IMR-90 (cell line): ENCODE measurements around the gene CD244. TPM values are rescaled to one million over a fixed set of nuclear protein-coding genes. Genes with fewer than 3 reads are reported as not detected.

Source experiments
- ATAC-seq: fragments of 200-7000 bp; cut with Tn5 transposase; 2 replicates; pipeline ENCODE4 v1.9.1; 2020; ENCODE audit warnings: low read depth, mild to moderate bottlenecking, moderate library complexity
- BruUV-seq: library from RNA; stranded (reverse); fragments of 400-500 nt; replicated peaks from 2 replicates; lab custom pipeline; 2021; lab: Mats Ljungman, UMichigan
- CTCF ChIA-PET: fragments of 300-600 bp; formaldehyde crosslinking; extraction: SDS; loops from one replicate; lab custom pipeline; 2021; ENCODE audit warnings: antibody characterized with exemption; lab: Yijun Ruan, JAX
- POLR2A ChIA-PET: fragments of 300-600 bp; sonication (Branson Sonifier 250); formaldehyde crosslinking; loops from one replicate; lab custom pipeline; 2022; ENCODE audit warnings: antibody characterized with exemption; ENCODE audit not compliant: unreplicated experiment; lab: Charles Lee
- DNase-seq: peaks from one replicate; pipeline ENCODE4 v3.0.0; 2013
- H2AFZ ChIP-seq: replicated peaks from 2 replicates; pipeline ENCODE3; 2013; ENCODE audit warnings: low read length, mild to moderate bottlenecking; ENCODE audit not compliant: poor library complexity
- H2AK5ac ChIP-seq: 2 replicates; pipeline ENCODE4 v1.6.1; 2013; ENCODE audit warnings: low read depth, low read length, inconsistent platforms
- H2AK9ac ChIP-seq: replicated peaks from 2 replicates; pipeline ENCODE3; 2013; ENCODE audit warnings: mild to moderate bottlenecking, low read depth, low read length, moderate library complexity; ENCODE audit not compliant: poor library complexity
- H2BK120ac ChIP-seq: 2 replicates; pipeline ENCODE4 v1.6.1; 2013; ENCODE audit warnings: low read depth, low read length, inconsistent platforms
- H2BK15ac ChIP-seq: 3 replicates; pipeline ENCODE4 v1.6.1; 2013; ENCODE audit warnings: low read depth, low read length, inconsistent platforms
- H2BK20ac ChIP-seq: 2 replicates; pipeline ENCODE4 v1.6.1; 2013; ENCODE audit warnings: low read depth, mild to moderate bottlenecking, inconsistent platforms, low read length, moderate library complexity
- H2BK5ac ChIP-seq: 2 replicates; pipeline ENCODE4 v1.6.1; 2013; ENCODE audit warnings: mild to moderate bottlenecking, low read depth, low read length, inconsistent platforms; ENCODE audit not compliant: poor library complexity, severe bottlenecking
- H3K14ac ChIP-seq: replicated peaks from 2 replicates; pipeline ENCODE4 v1.6.1; 2013; ENCODE audit warnings: low read depth, low read length, inconsistent platforms
- H3K18ac ChIP-seq: 2 replicates; pipeline ENCODE4 v1.6.1; 2013; ENCODE audit warnings: low read depth, low read length, control low read depth
- H3K23ac ChIP-seq: 2 replicates; pipeline ENCODE4 v1.6.1; 2013; ENCODE audit warnings: low read depth, low read length, inconsistent platforms
- H3K27ac ChIP-seq: 2 replicates; pipeline ENCODE4 v1.5.1; 2013; ENCODE audit warnings: mild to moderate bottlenecking, control low read depth, low read length; ENCODE audit not compliant: insufficient read depth
- H3K27me3 ChIP-seq: 2 replicates; pipeline ENCODE4 v1.6.1; 2013; ENCODE audit warnings: low read length; ENCODE audit not compliant: control insufficient read depth, insufficient read depth
- H3K36me3 ChIP-seq: 2 replicates; pipeline ENCODE4 v1.6.1; 2013; ENCODE audit warnings: low read length, mixed read lengths; ENCODE audit not compliant: control insufficient read depth, insufficient read depth
- H3K4ac ChIP-seq: 2 replicates; pipeline ENCODE4 v1.6.1; 2013; ENCODE audit warnings: low read depth, low read length, inconsistent platforms
- H3K4me1 ChIP-seq: 2 replicates; pipeline ENCODE4 v1.6.1; 2013; ENCODE audit warnings: low read length, mixed read lengths; ENCODE audit not compliant: control insufficient read depth, insufficient read depth
- H3K4me2 ChIP-seq: 2 replicates; pipeline ENCODE4 v1.6.1; 2013; ENCODE audit warnings: low read depth, mild to moderate bottlenecking, control low read depth, low read length, moderate library complexity
- H3K4me3 ChIP-seq: 2 replicates; pipeline ENCODE4 v1.5.1; 2013; ENCODE audit warnings: low read depth, mild to moderate bottlenecking, control low read depth, low read length, moderate library complexity; ENCODE audit not compliant: insufficient read depth
- H3K56ac ChIP-seq: 2 replicates; pipeline ENCODE4 v1.6.1; 2013; ENCODE audit warnings: low read length, inconsistent platforms; ENCODE audit not compliant: insufficient read depth; ENCODE audit errors: extremely low read depth
- H3K79me1 ChIP-seq, 2 experiments: 2 replicates each; pipeline ENCODE4 v1.6.1; 2013; ENCODE audit warnings: low read length in 2 of 2, inconsistent platforms in 1 of 2, low read depth in 1 of 2
- H3K9ac ChIP-seq: 2 replicates; pipeline ENCODE4 v1.6.1; 2013; ENCODE audit warnings: low read depth, low read length, control low read depth
- H3K9me1 ChIP-seq: 2 replicates; pipeline ENCODE4 v1.6.1; 2013; ENCODE audit warnings: low read length, inconsistent platforms; ENCODE audit not compliant: insufficient read depth
- H3K9me3 ChIP-seq: 2 replicates; pipeline ENCODE4 v1.6.1; 2013; ENCODE audit warnings: low read length; ENCODE audit not compliant: control insufficient read depth, insufficient read depth
- H4K20me1 ChIP-seq: 2 replicates; pipeline ENCODE4 v1.6.1; 2013; ENCODE audit warnings: low read length, inconsistent platforms; ENCODE audit not compliant: insufficient read depth
- H4K5ac ChIP-seq: 2 replicates; pipeline ENCODE4 v1.6.1; 2013; ENCODE audit warnings: mild to moderate bottlenecking, low read depth, low read length, control low read depth
- H4K8ac ChIP-seq, 2 experiments: 2 replicates each; pipeline ENCODE4 v1.6.1; 2013; ENCODE audit warnings: low read depth in 2 of 2, low read length in 2 of 2, control low read depth in 1 of 2, inconsistent platforms in 1 of 2
- H4K91ac ChIP-seq: 2 replicates; pipeline ENCODE4 v1.6.1; 2013; ENCODE audit warnings: low read depth, low read length, inconsistent platforms; ENCODE audit not compliant: insufficient read depth
- BHLHE40 ChIP-seq: fragments of 150-350 bp; IDR thresholded peaks from 2 replicates; pipeline ENCODE4 v1.6.1; 2016; ENCODE audit warnings: mild to moderate bottlenecking, low read depth, low read length
- FOS ChIP-seq: fragments of 150-350 bp; IDR thresholded peaks from 2 replicates; pipeline ENCODE4 v1.6.1; 2016; ENCODE audit warnings: low read depth, low read length
- MAFK ChIP-seq: IDR thresholded peaks from 2 replicates; pipeline ENCODE4 v1.6.1; 2012; ENCODE audit warnings: low read depth, low read length, improper control_type of control experiment
- MAZ ChIP-seq: IDR thresholded peaks from 2 replicates; pipeline ENCODE4 v1.6.1; 2012; ENCODE audit warnings: low read depth, mild to moderate bottlenecking, low read length, improper control_type of control experiment, moderate library complexity, borderline replicate concordance
- POLR2A ChIP-seq: IDR thresholded peaks from 2 replicates; pipeline ENCODE4 v1.6.1; 2012; ENCODE audit warnings: mild to moderate bottlenecking, low read depth, low read length
- RAD21 ChIP-seq: IDR thresholded peaks from 2 replicates; pipeline ENCODE4 v1.6.1; 2012; ENCODE audit warnings: low read length, improper control_type of control experiment
- RCOR1 ChIP-seq: IDR thresholded peaks from 2 replicates; pipeline ENCODE4 v1.6.1; 2012; ENCODE audit warnings: mild to moderate bottlenecking, low read length, improper control_type of control experiment; ENCODE audit not compliant: insufficient replicate concordance
- RFX5 ChIP-seq: IDR thresholded peaks from 2 replicates; pipeline ENCODE4 v1.8.0; 2012; ENCODE audit warnings: low read depth, mild to moderate bottlenecking, low read length, moderate library complexity
- SMC3 ChIP-seq: fragments of 150-350 bp; IDR thresholded peaks from 2 replicates; pipeline ENCODE4 v1.6.1; 2016; ENCODE audit warnings: low read depth, mild to moderate bottlenecking, antibody characterized with exemption, low read length, moderate library complexity
- dilution Hi-C: fragments of 300-500 bp; cut with HindIII; formaldehyde crosslinking; loops from one replicate; pipeline ENCODE4 v1.14.3; 2018; ENCODE audit warnings: low sequenced_read_pairs; ENCODE audit not compliant: unreplicated experiment
- in situ Hi-C: fragments of 300-500 bp; cut with MboI; formaldehyde crosslinking; loops from 3 replicates; pipeline ENCODE4 v1.14.3; 2019; ENCODE audit warnings: low sequenced_read_pairs, inconsistent platforms, mixed read lengths
- intact Hi-C: fragments of 100-400 bp; cut with micrococcal nuclease; formaldehyde crosslinking; loops from 2 replicates; pipeline ENCODE4 v1.10.0; 2022
- polyA plus RNA-seq, 3 experiments: library from polyadenylated mRNA; depleted of rRNA; stranded (reverse); fragments of >200 nt; gene quantifications; 2 replicates each; pipeline ENCODE4 v1.2.3, GENCODE V29; 2012; ENCODE audit warnings: low replicate concordance in 1 of 3
- total RNA-seq: library from RNA; depleted of rRNA; stranded (reverse); fragments of >200 nt; gene quantifications from 2 replicates; pipeline ENCODE4 v1.2.3, GENCODE V29; 2012
- TF ChIP-seq, protein P1 (sequence below): conservative IDR thresholded peaks from 2 replicates; pipeline ENCODE4 v1.5.1; 2012; ENCODE audit warnings: mild to moderate bottlenecking, low read depth, low read length, improper control_type of control experiment

Gene CD244
- total and polyA plus RNA-seq, 2 of the 4 experiments (the other 2 are of a cell fraction) = not detected

DNA sequence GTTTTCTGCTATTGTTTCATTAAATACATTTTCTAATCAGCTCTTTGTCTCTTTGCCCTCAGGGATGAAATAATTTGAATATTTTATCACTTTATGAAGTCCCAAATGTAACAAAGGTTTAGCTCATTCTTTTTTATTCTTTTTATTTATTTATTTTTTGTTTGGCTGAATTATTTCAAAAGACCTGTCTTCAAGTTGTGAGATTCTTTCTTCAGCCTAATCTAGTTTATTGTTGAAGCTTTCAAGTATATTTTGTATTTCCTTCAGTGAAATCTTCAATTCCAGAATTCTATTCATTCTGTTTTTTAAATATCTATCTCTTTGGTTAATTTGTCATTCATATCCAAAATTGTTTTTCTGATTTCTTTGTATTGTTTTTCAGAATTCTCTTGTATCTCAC is 55.9 kb downstream of the CD244 start:
- H3K18ac ChIP-seq = no peak overlapping the region
- no peak overlapping the region for H3K9ac ChIP-seq
- DNase-seq (no peak), ATAC-seq (no peak)
- H4K8ac ChIP-seq = no peak overlapping the region
- no peak overlapping the region for H3K14ac ChIP-seq
- no peak overlapping the region for H2BK20ac ChIP-seq
- no peak overlapping the region for H2AK5ac ChIP-seq
- H3K27me3 ChIP-seq = no peaks in the 10 kb centered on the region
- H3K4me2 ChIP-seq = no peak overlapping the region
- no peak overlapping the region for H3K56ac ChIP-seq
- no peaks in the 10 kb centered on the region for H3K79me1 ChIP-seq
- no peak overlapping the region for H3K23ac ChIP-seq
- no peak overlapping the region for H3K4me3 ChIP-seq
- no peak for TF ChIP-seq FOS
- no peak for TF ChIP-seq POLR2A
- TF ChIP-seq SMC3 = no peak
- no peak for TF ChIP-seq MAZ
- TF ChIP-seq RAD21 = no peak
- TF ChIP-seq RFX5 = no peak
- no peak for TF ChIP-seq MAFK
- no peak for TF ChIP-seq BHLHE40
- TF ChIP-seq, protein P1, sequence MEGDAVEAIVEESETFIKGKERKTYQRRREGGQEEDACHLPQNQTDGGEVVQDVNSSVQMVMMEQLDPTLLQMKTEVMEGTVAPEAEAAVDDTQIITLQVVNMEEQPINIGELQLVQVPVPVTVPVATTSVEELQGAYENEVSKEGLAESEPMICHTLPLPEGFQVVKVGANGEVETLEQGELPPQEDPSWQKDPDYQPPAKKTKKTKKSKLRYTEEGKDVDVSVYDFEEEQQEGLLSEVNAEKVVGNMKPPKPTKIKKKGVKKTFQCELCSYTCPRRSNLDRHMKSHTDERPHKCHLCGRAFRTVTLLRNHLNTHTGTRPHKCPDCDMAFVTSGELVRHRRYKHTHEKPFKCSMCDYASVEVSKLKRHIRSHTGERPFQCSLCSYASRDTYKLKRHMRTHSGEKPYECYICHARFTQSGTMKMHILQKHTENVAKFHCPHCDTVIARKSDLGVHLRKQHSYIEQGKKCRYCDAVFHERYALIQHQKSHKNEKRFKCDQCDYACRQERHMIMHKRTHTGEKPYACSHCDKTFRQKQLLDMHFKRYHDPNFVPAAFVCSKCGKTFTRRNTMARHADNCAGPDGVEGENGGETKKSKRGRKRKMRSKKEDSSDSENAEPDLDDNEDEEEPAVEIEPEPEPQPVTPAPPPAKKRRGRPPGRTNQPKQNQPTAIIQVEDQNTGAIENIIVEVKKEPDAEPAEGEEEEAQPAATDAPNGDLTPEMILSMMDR = no peak
- TF ChIP-seq RCOR1 = no peak
- ChIA-PET POLR2A (no interaction called here), CTCF (no interaction called here)
- H2BK120ac ChIP-seq = no peak overlapping the region
- no peaks in the 10 kb centered on the region for H3K4me1 ChIP-seq
- intact Hi-C loops (no loop called here), dilution Hi-C loops (no loop called here), in situ Hi-C loops (no loop called here)
- H3K9me3 ChIP-seq = 0 out of 2 replicates have a peak, but pooled peaks cover 3% of the 10 kb centered on the region
- no peak overlapping the region for H2BK5ac ChIP-seq
- H3K27ac ChIP-seq = no peak overlapping the region
- H2AK9ac ChIP-seq = no peak overlapping the region
- H4K5ac ChIP-seq = no peak overlapping the region
- no peak overlapping the region for H2AFZ ChIP-seq
- no peaks in the 10 kb centered on the region for H3K9me1 ChIP-seq
- H4K20me1 ChIP-seq = no peaks in the 10 kb centered on the region
- no peaks in the 10 kb centered on the region for H3K36me3 ChIP-seq
- H2BK15ac ChIP-seq = no peak overlapping the region
- no peak overlapping the region for H3K4ac ChIP-seq
- no TSS peak for BruUV-seq
- H4K91ac ChIP-seq = no peak overlapping the region
